OCI-LY3 (cell line): ENCODE results near the gene RSBN1L.

Experiments
- H2AFZ ChIP-seq: fragments of 200-600, 300-600 bp; shearing (Covaris generic); 2 replicates; pipeline ENCODE4 v1.6.0; 2014; ENCODE audit warnings: antibody characterized with exemption, low read depth, low read length
- H3K27ac ChIP-seq: fragments of 200-600, 300-600 bp; sonication (generic); 2 replicates; pipeline ENCODE4 v1.5.1; 2014; ENCODE audit warnings: mild to moderate bottlenecking, low read length, moderate library complexity, mixed read lengths
- H3K27me3 ChIP-seq: fragments of 200-600, 300-600 bp; sonication (generic); 2 replicates; pipeline ENCODE4 v1.6.1; 2014; ENCODE audit warnings: low read depth, low read length, mixed read lengths
- H3K36me3 ChIP-seq: fragments of 200-600, 300-600 bp; sonication (generic); replicated peaks from 2 replicates; pipeline ENCODE3; 2014; ENCODE audit warnings: low read depth, low read length, mixed read lengths
- H3K4me1 ChIP-seq: fragments of 300-600, 200-600 bp; sonication (generic); 2 replicates; pipeline ENCODE4 v1.6.1; 2014; ENCODE audit warnings: low read length, mixed read lengths
- H3K4me2 ChIP-seq: fragments of 200-600, 300-600 bp; sonication (generic); 2 replicates; pipeline ENCODE4 v1.6.1; 2014; ENCODE audit warnings: low read length, mixed read lengths
- H3K4me3 ChIP-seq: fragments of 300-600, 200-600 bp; sonication (generic); 2 replicates; pipeline ENCODE4 v1.5.1; 2014; ENCODE audit warnings: antibody characterized with exemption, mild to moderate bottlenecking, low read length, moderate library complexity
- H3K79me2 ChIP-seq: fragments of 300-600, 200-600 bp; shearing (Covaris generic); 2 replicates; pipeline ENCODE4 v1.6.1; 2014; ENCODE audit warnings: mild to moderate bottlenecking, low read length, mixed read lengths
- H3K9ac ChIP-seq: fragments of 300-600, 200-600 bp; shearing (Covaris generic); 2 replicates; pipeline ENCODE4 v1.6.0; 2014; ENCODE audit warnings: mild to moderate bottlenecking, low read length, moderate library complexity
- H3K9me3 ChIP-seq: fragments of 200-600, 300-600 bp; shearing (Covaris generic); 2 replicates; pipeline ENCODE4 v1.6.1; 2014; ENCODE audit warnings: low read length, mixed read lengths; ENCODE audit not compliant: insufficient read depth
- H4K20me1 ChIP-seq: fragments of 200-600, 300-600 bp; sonication (generic); 2 replicates; pipeline ENCODE4 v1.6.1; 2016; ENCODE audit warnings: low read length, mixed read lengths; ENCODE audit not compliant: insufficient read depth
- CTCF ChIP-seq: fragments of 200-600, 300-600 bp; sonication (generic); IDR thresholded peaks from 2 replicates; pipeline ENCODE4 v1.5.1; 2014; ENCODE audit warnings: antibody characterized with exemption, low read length, low read depth
- EZH2phosphoT487 ChIP-seq: fragments of 200-600 bp; shearing (Covaris generic); IDR thresholded peaks from 2 replicates; pipeline ENCODE4 v1.6.1; 2018; ENCODE audit warnings: antibody characterized with exemption, mixed run types, low read depth

RSBN1L gene

GRCh38 chr7:77831953-77832352, 135.7 kb downstream of the RSBN1L start:
- Histone ChIP-seq H3K36me3 (no peaks in the 10 kb centered on the region), H3K4me3 (no peak overlapping the region), H3K9me3 (no peaks in the 10 kb centered on the region), H3K27ac (no peak overlapping the region), H2AFZ (no peak overlapping the region), H4K20me1 (no peaks in the 10 kb centered on the region), H3K79me2 (peaks cover 14% of the 10 kb centered on the region; the same call in 1 of the 2 replicates), H3K4me1 (peaks cover 13% of the 10 kb centered on the region), H3K4me2 (no peak overlapping the region), H3K9ac (no peak overlapping the region), H3K27me3 (no peaks in the 10 kb centered on the region)
- TF ChIP-seq EZH2phosphoT487 (no peak), CTCF (no peak)
